HepG2 (cell line): ENCODE measurements around the gene SRPRB. TPM values are rescaled to one million over a fixed set of nuclear protein-coding genes. Genes with fewer than 3 reads are reported as not detected.

Experiments used
- CCDC6 ChIP-seq: sonication (generic); formaldehyde crosslinking; IDR thresholded peaks from 2 replicates; pipeline ENCODE4 v1.8.1; 2022; ENCODE audit warnings: mild to moderate bottlenecking, missing genetic modification reagents, moderate library complexity
- GMEB2 ChIP-seq: IDR thresholded peaks from 2 replicates; pipeline ENCODE4 v1.6.1; 2016; ENCODE audit warnings: missing biosample characterization, missing genetic modification reagents, low read depth
- HMGA1 ChIP-seq: sonication (generic); formaldehyde crosslinking; conservative IDR thresholded peaks from 2 replicates; pipeline ENCODE4 v1.4.0; 2020; ENCODE audit warnings: missing genetic modification reagents
- IRX3 ChIP-seq: sonication (generic); formaldehyde crosslinking; IDR thresholded peaks from 2 replicates; pipeline ENCODE4 v1.8.1; 2023; ENCODE audit warnings: mild to moderate bottlenecking, low read depth, missing genetic modification reagents, borderline replicate concordance
- KAT2B ChIP-seq: fragments of 150-350 bp; IDR thresholded peaks from 2 replicates; pipeline ENCODE4 v1.6.1; 2014; ENCODE audit warnings: low read depth, low read length, borderline replicate concordance
- MBD4 ChIP-seq: IDR thresholded peaks from 2 replicates; pipeline ENCODE4 v1.6.1; 2012; ENCODE audit warnings: low read length, inconsistent platforms, borderline replicate concordance
- MTA1 ChIP-seq: sonication (generic); formaldehyde crosslinking; IDR thresholded peaks from 2 replicates; pipeline ENCODE4 v1.4.0; 2020; ENCODE audit warnings: missing genetic modification reagents, mild to moderate bottlenecking, borderline replicate concordance
- NONO ChIP-seq, 2 experiments: fragments of 450-650 bp in 1 of 2; sonication (generic) in 1 of 2; formaldehyde crosslinking in 1 of 2; IDR thresholded peaks in 1 of 2; conservative IDR thresholded peaks in 1 of 2; 2 replicates each; pipeline versions ENCODE4 v1.6.1 to v1.8.0; 2017 to 2022; ENCODE audit warnings: mild to moderate bottlenecking in 1 of 2, missing genetic modification reagents in 1 of 2, moderate library complexity in 1 of 2
- NR1H2 ChIP-seq: sonication (generic); formaldehyde crosslinking; IDR thresholded peaks from 2 replicates; pipeline ENCODE4 v1.8.1; 2022; ENCODE audit warnings: low read depth, missing genetic modification reagents, borderline replicate concordance
- POLR2A ChIP-seq, 2 experiments: IDR thresholded peaks; 2 replicates each; pipeline ENCODE4 v1.6.1; 2011; ENCODE audit warnings: low read depth in 2 of 2, low read length in 2 of 2, mild to moderate bottlenecking in 1 of 2, moderate library complexity in 1 of 2; ENCODE audit not compliant: insufficient read depth in 1 of 2
- POLR2AphosphoS5 ChIP-seq: IDR thresholded peaks from 2 replicates; pipeline ENCODE4 v1.6.1; 2012; ENCODE audit warnings: low read depth, low read length
- PRPF4 ChIP-seq: fragments of 200-400 bp; formaldehyde crosslinking; IDR thresholded peaks from 2 replicates; pipeline ENCODE4 v1.6.1; 2016; ENCODE audit warnings: low read length, low read depth; ENCODE audit not compliant: poor library complexity, severe bottlenecking
- RARG ChIP-seq: sonication (generic); formaldehyde crosslinking; IDR thresholded peaks from 2 replicates; pipeline ENCODE4 v1.4.0; 2020; ENCODE audit warnings: low read depth, mild to moderate bottlenecking, missing genetic modification reagents
- SRSF1 ChIP-seq: fragments of 200-400 bp; formaldehyde crosslinking; optimal IDR thresholded peaks from 2 replicates; pipeline ENCODE3; 2017; ENCODE audit warnings: mild to moderate bottlenecking, low read depth, low read length, moderate library complexity
- TBL1XR1 ChIP-seq: fragments of 150-350 bp; IDR thresholded peaks from 2 replicates; pipeline ENCODE4 v1.6.1; 2014; ENCODE audit warnings: borderline replicate concordance, low read length; ENCODE audit not compliant: partially characterized antibody
- TOPORS ChIP-seq: sonication (generic); formaldehyde crosslinking; IDR thresholded peaks from 2 replicates; pipeline ENCODE4 v1.8.0; 2023; ENCODE audit warnings: mild to moderate bottlenecking, missing genetic modification reagents
- XBP1 ChIP-seq: sonication (generic); formaldehyde crosslinking; IDR thresholded peaks from 2 replicates; pipeline ENCODE4 v1.5.0; 2020; ENCODE audit warnings: missing genetic modification reagents
- ZFP91 ChIP-seq: sonication (generic); formaldehyde crosslinking; IDR thresholded peaks from 2 replicates; pipeline ENCODE4 v1.9.0; 2022; ENCODE audit warnings: missing genetic modification reagents, mild to moderate bottlenecking, borderline replicate concordance
- ZMYM3 ChIP-seq: sonication (generic); formaldehyde crosslinking; IDR thresholded peaks from 2 replicates; pipeline ENCODE4 v1.5.1; 2020; ENCODE audit warnings: mild to moderate bottlenecking, missing genetic modification reagents
- ZNF558 ChIP-seq: sonication (generic); formaldehyde crosslinking; IDR thresholded peaks from 2 replicates; pipeline ENCODE4 v1.9.0; 2022; ENCODE audit warnings: mild to moderate bottlenecking, missing genetic modification reagents, borderline replicate concordance
- ZNF607 ChIP-seq: sonication (generic); formaldehyde crosslinking; IDR thresholded peaks from 2 replicates; pipeline ENCODE4 v1.5.1; 2020; ENCODE audit warnings: missing genetic modification reagents, mild to moderate bottlenecking, borderline replicate concordance
- polyA plus RNA-seq, 8 experiments: library from polyadenylated mRNA; depleted of rRNA in 3 of 8; stranded (reverse) in 7 of 8; unstranded in 1 of 8; fragments of >200 nt; fragmentation: Illumina TruSeq in 4 of 8; extraction: Trizol in 4 of 8; gene quantifications; 2 replicates each; pipeline versions ENCODE4 v1.2.1 to v1.2.3, GENCODE V29; 2011 to 2016; ENCODE audit warnings: low read depth in 4 of 8, missing spikeins in 1 of 8, mixed read lengths in 1 of 8; ENCODE audit not compliant: insufficient read depth in 1 of 8
- total RNA-seq, 5 experiments: library from RNA; depleted of rRNA; stranded (reverse); fragments of >200 nt; fragmentation: Illumina TruSeq; extraction: Trizol; gene quantifications; 2 replicates each; pipeline ENCODE4 v1.2.3, GENCODE V29; 2016; ENCODE audit warnings: low read depth in 1 of 5

SRPRB gene
- total and polyA plus RNA-seq, 2 of the 13 experiments (the other 11 are each of a cell fraction or from before 2014, with no cell fraction given), result 41.0 to 111 TPM

GRCh38 chr3:133756716-133757694 is 48.6 kb upstream of the SRPRB start (continued):
- TF ChIP-seq ZFP91 (CRISPR knock-in tag) (no peak), SRSF1 (peak; percentile 24), ZMYM3 (CRISPR knock-in tag) (no peak), GMEB2 (CRISPR knock-in tag) (no peak), POLR2AphosphoS5 (peak; percentile 44), TBL1XR1 (no peak), PRPF4 (no peak), ZNF558 (CRISPR knock-in tag) (0 out of 2 replicates have a peak, but pooled peaks have one; percentile 43), NR1H2 (no peak), MTA1 (CRISPR knock-in tag) (no peak), KAT2B (no peak), XBP1 (CRISPR knock-in tag) (no peak), IRX3 (CRISPR knock-in tag) (0 out of 2 replicates have a peak, but pooled peaks have one; percentile 22), MBD4 (0 out of 2 replicates have a peak, but pooled peaks have one; percentile 15), RARG (CRISPR knock-in tag) (no peak), CCDC6 (CRISPR knock-in tag) (no peak), TOPORS (CRISPR knock-in tag) (peak; percentile 88; the same call in 1 of the 2 replicates), NONO (IDR thresholded peaks at IDR 0.05) (no peak), NONO (CRISPR knock-in tag; conservative IDR thresholded peaks at IDR 0.05) (peak; percentile 38; the same call in 1 of the 2 replicates), POLR2A (IDR thresholded peaks at IDR 0.05; ENCODE audit: insufficient read depth in 1 of 2, low read depth in 2 of 2, low read length in 2 of 2) (peak in 1 of 2 experiments; percentile 47; a peak in 3 of 4 replicates), HMGA1 (no peak), ZNF607 (CRISPR knock-in tag) (0 out of 2 replicates have a peak, but pooled peaks have one; percentile 44)
